K562 (cell line): Measurements from ENCODE around the gene CEACAM21. TPM values are rescaled to one million over a fixed set of nuclear protein-coding genes. Genes with fewer than 3 reads are reported as not detected.

Experiments used
- ATAC-seq: fragments of 200-7000 bp; cut with Tn5 transposase; 3 replicates; pipeline ENCODE4 v1.9.1; 2020; ENCODE audit warnings: moderate library complexity
- BruUV-seq: library from RNA; stranded (reverse); fragments of 400-500 nt; replicated peaks from 2 replicates; lab custom pipeline; 2021; lab: Mats Ljungman, UMichigan
- CTCF ChIA-PET: fragments of 300-600 bp; formaldehyde crosslinking; extraction: SDS; loops from one replicate; lab custom pipeline; 2021; ENCODE audit warnings: low intra/inter-chr PET ratio; lab: Yijun Ruan, JAX
- POLR2A ChIA-PET: fragments of 300-600, 350-650 bp; sonication (Branson Sonifier 250); formaldehyde crosslinking; extraction: SDS; loops from one replicate; lab custom pipeline; 2021; ENCODE audit warnings: antibody characterized with exemption, inconsistent platforms; lab: Yijun Ruan, JAX
- DNase-seq, 4 experiments: peaks; one replicate each; pipeline versions ENCODE4 v3.0.0 to v3.0.0-alpha.2; 2011 to 2018; ENCODE audit warnings: low spot score in 3 of 4, mixed read lengths in 3 of 4; ENCODE audit errors: extremely low read depth in 1 of 4
- FAIRE-seq: peaks from 2 replicates; lab custom pipeline; 2011; peaks lifted over from hg19 to GRCh38; lab: Jason Lieb, UNC
- H2AFZ ChIP-seq: 2 replicates; pipeline ENCODE4 v1.6.0; 2011; ENCODE audit warnings: low read depth, low read length, control low read depth, inconsistent platforms
- H3K27ac ChIP-seq: fragments of 200-600 bp; 3 replicates; pipeline ENCODE4 v1.8.0; 2011; ENCODE audit warnings: low read depth, mild to moderate bottlenecking, control low read depth, inconsistent platforms, low read length, moderate library complexity, mixed read lengths; ENCODE audit errors: extremely low read depth
- H3K27me3 ChIP-seq, 2 experiments: fragments of 300-600 bp in 1 of 2; 2 replicates in 1 of 2; 3 replicates in 1 of 2; pipeline versions ENCODE4 v1.6.0 to v1.8.0; 2011; ENCODE audit warnings: inconsistent platforms in 2 of 2, low read length in 2 of 2, mild to moderate bottlenecking in 1 of 2, mixed read lengths in 1 of 2, moderate library complexity in 1 of 2; ENCODE audit not compliant: control insufficient read depth in 2 of 2, insufficient read depth in 2 of 2
- H3K36me3 ChIP-seq: fragments of 300-600 bp; 3 replicates; pipeline ENCODE4 v1.8.0; 2011; ENCODE audit warnings: mild to moderate bottlenecking, low read length, inconsistent platforms; ENCODE audit not compliant: control insufficient read depth, insufficient read depth
- H3K4me1 ChIP-seq, 2 experiments: fragments of 200-600 bp in 1 of 2; replicated peaks in 1 of 2; 2 replicates in 1 of 2; 3 replicates in 1 of 2; pipeline versions ENCODE4 v1.5.1 to v1.8.0; 2011; ENCODE audit warnings: inconsistent platforms in 2 of 2, low read length in 2 of 2, mild to moderate bottlenecking in 1 of 2, mixed read lengths in 1 of 2, moderate library complexity in 1 of 2; ENCODE audit not compliant: control insufficient read depth in 2 of 2, insufficient read depth in 2 of 2
- H3K4me2 ChIP-seq: 2 replicates; pipeline ENCODE4 v1.6.1; 2011; ENCODE audit warnings: low read length, control low read depth, inconsistent platforms, mixed read lengths; ENCODE audit not compliant: insufficient read depth
- H3K4me3 ChIP-seq: fragments of 200-600 bp; sonication (generic), shearing (Covaris generic); 2 replicates; pipeline ENCODE4 v1.5.1; 2016; ENCODE audit warnings: control low read depth, inconsistent platforms
- H3K79me2 ChIP-seq: fragments of 200-600 bp; 3 replicates; pipeline ENCODE4 v1.8.0; 2011; ENCODE audit warnings: low read length, inconsistent platforms; ENCODE audit not compliant: control insufficient read depth, insufficient read depth
- H3K9ac ChIP-seq, 2 experiments: 2 replicates each; pipeline versions ENCODE4 v1.6.0 to v1.6.1; 2011; ENCODE audit warnings: low read depth in 2 of 2, low read length in 2 of 2, control low read depth in 1 of 2, inconsistent platforms in 1 of 2, mild to moderate bottlenecking in 1 of 2, mixed read lengths in 1 of 2; ENCODE audit not compliant: insufficient read depth in 1 of 2
- H3K9me1 ChIP-seq: one replicate; pipeline ENCODE4 v1.6.0; 2011; ENCODE audit warnings: inconsistent platforms, mild to moderate bottlenecking, low read length, moderate library complexity; ENCODE audit not compliant: control insufficient read depth, insufficient read depth
- H3K9me3 ChIP-seq: replicated peaks from 2 replicates; pipeline ENCODE4 v1.5.1; 2011; ENCODE audit warnings: low read depth, low read length, inconsistent platforms; ENCODE audit not compliant: control insufficient read depth, insufficient read depth
- H4K20me1 ChIP-seq: replicated peaks from 2 replicates; pipeline ENCODE4 v1.6.1; 2011; ENCODE audit warnings: low read length, inconsistent platforms, mixed read lengths; ENCODE audit not compliant: control insufficient read depth, insufficient read depth
- CEBPG ChIP-seq, 3 experiments: fragments of 200-800 bp in 1 of 3; sonication (Bioruptor generic) in 1 of 3; sonication (generic) in 1 of 3; formaldehyde crosslinking in 1 of 3; IDR thresholded peaks in 2 of 3; conservative IDR thresholded peaks in 1 of 3; 2 replicates each; pipeline versions ENCODE4 v1.6.1 to v1.8.0; 2016 to 2022; ENCODE audit warnings: missing compliant biosample characterization in 2 of 3, missing genetic modification characterization in 2 of 3, mild to moderate bottlenecking in 1 of 3, missing genetic modification reagents in 1 of 3
- JUNB ChIP-seq: fragments of 450-650 bp; formaldehyde crosslinking; conservative IDR thresholded peaks from 2 replicates; pipeline ENCODE4 v1.4.0; 2020; ENCODE audit warnings: mild to moderate bottlenecking
- PHF21A ChIP-seq: fragments of 450-650 bp; IDR thresholded peaks from 2 replicates; pipeline ENCODE4 v1.6.1; 2017; ENCODE audit warnings: low read depth, borderline replicate concordance
- TCF3 ChIP-seq: sonication (generic); formaldehyde crosslinking; IDR thresholded peaks from 2 replicates; pipeline ENCODE4 v1.4.0; 2020; ENCODE audit warnings: mild to moderate bottlenecking, missing genetic modification reagents
- ZBTB1 ChIP-seq: sonication (generic); formaldehyde crosslinking; IDR thresholded peaks from 2 replicates; pipeline ENCODE4 v1.8.1; 2023; ENCODE audit warnings: missing genetic modification reagents, low read depth, mild to moderate bottlenecking, borderline replicate concordance
- ZNF24 ChIP-seq: fragments of 450-650 bp; IDR thresholded peaks from 2 replicates; pipeline ENCODE4 v1.6.1; 2016
- ZNF668 ChIP-seq: fragments of 250-450 bp; sonication (Bioruptor Pico); IDR thresholded peaks from 2 replicates; pipeline ENCODE4 v1.8.0; 2022; ENCODE audit warnings: mild to moderate bottlenecking, inconsistent platforms
- ZNF75A ChIP-seq: fragments of 450-650 bp; formaldehyde crosslinking; IDR thresholded peaks from 2 replicates; pipeline ENCODE4 v1.4.0; 2020; ENCODE audit warnings: mild to moderate bottlenecking
- WGBS: fragments of 100-300 bp; shearing (Covaris generic); methylation state at CpG from one replicate; pipeline ENCODE4 v1.1.6; 2016; ENCODE audit warnings: low coverage, mixed read lengths; ENCODE audit not compliant: insufficient coverage; ENCODE audit errors: missing lambda C conversion rate; 5-methylcytosine and 5-hydroxymethylcytosine counted together
- in situ Hi-C: fragments of 300-500 bp; cut with MboI; formaldehyde crosslinking; loops from 4 replicates; pipeline ENCODE4 v1.15.0; 2018; ENCODE audit warnings: inconsistent platforms, mixed read lengths
- intact Hi-C: fragments of 100-400 bp; cut with micrococcal nuclease; formaldehyde crosslinking; loops from 2 replicates; pipeline ENCODE4 v1.14.2; 2022
- polyA plus RNA-seq, 8 experiments: library from polyadenylated mRNA; depleted of rRNA in 4 of 8; stranded (reverse) in 5 of 8; unstranded in 3 of 8; fragments of >200 nt; fragmentation: Nextera tagmentation in 2 of 8; fragmentation: Illumina TruSeq in 1 of 8; extraction: Ambion mirVana in 2 of 8; extraction: Trizol in 1 of 8; gene quantifications; 2 replicates each; pipeline versions ENCODE4 v1.2.1 to v1.2.3, GENCODE V29; 2011 to 2014; ENCODE audit warnings: inconsistent platforms in 1 of 8, missing spikeins in 1 of 8
- total RNA-seq, 7 experiments: library from RNA; depleted of rRNA in 6 of 7; stranded (reverse); fragments of >200 nt in 6 of 7; fragmentation: Illumina TruSeq in 2 of 7; extraction: Trizol in 2 of 7; gene quantifications; 2 replicates each; pipeline versions ENCODE4 v1.2.1 to v1.2.3, GENCODE V29; 2011 to 2021; ENCODE audit warnings: low replicate concordance in 1 of 7
- TF ChIP-seq, protein P1 (sequence below): IDR thresholded peaks from 2 replicates; pipeline ENCODE4 v1.6.1; 2011; ENCODE audit warnings: borderline replicate concordance, low read depth, mild to moderate bottlenecking, moderate library complexity, low read length; ENCODE audit not compliant: insufficient read depth, poor library complexity, severe bottlenecking
- TF ChIP-seq, protein P2 (sequence below), 3 experiments: fragments of 200-800 bp in 1 of 3; sonication (Bioruptor generic) in 1 of 3; sonication (generic) in 1 of 3; formaldehyde crosslinking in 1 of 3; IDR thresholded peaks; 2 replicates each; pipeline versions ENCODE4 v1.6.1 to v1.8.0; 2016 to 2022; ENCODE audit warnings: mild to moderate bottlenecking in 2 of 3, missing compliant biosample characterization in 2 of 3, missing genetic modification characterization in 2 of 3, missing genetic modification reagents in 1 of 3

The CEACAM21 gene
- total and polyA plus RNA-seq, 9 of the 15 experiments (the other 6 are each of a cell fraction or from before 2014, with no cell fraction given) = 0.06 to 0.40 (median 0.18) TPM; not detected in 1

DNA sequence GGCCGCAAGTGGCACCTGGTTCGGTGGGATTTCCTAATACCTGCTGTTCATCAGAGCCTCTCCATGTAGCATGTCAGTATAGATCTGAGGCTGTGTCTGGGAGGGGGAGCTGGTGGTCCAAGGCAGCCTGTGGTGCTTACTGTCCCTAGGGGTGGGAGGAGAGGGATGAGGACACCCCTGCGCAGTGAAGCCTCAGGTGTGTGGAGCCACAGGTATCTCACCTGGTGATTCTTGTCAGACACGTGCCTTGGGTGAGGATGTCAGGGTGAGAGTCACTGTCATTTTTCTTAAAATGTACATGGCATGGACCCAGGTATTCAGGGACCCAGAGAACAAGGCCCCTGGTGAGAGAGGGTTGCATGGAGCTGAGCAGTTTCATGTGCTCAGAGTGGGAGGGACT is 39.2 kb downstream of the CEACAM21 start:
- POLR2A ChIA-PET = no interaction called here
- in situ Hi-C loops = no loop called here

More for the DNA sequence above, 39.2 kb downstream of the CEACAM21 start:
- peaks cover 6% of the 10 kb centered on the region; the same call in 1 of the 2 replicates for H4K20me1 ChIP-seq
- H3K9me3 ChIP-seq = no peaks in the 10 kb centered on the region
- peaks cover 5% of the 10 kb centered on the region for H3K9me1 ChIP-seq
- no peak for DNase-seq
- no TSS peak for BruUV-seq
- CTCF ChIA-PET = no interaction called here
- H3K36me3 ChIP-seq = no peaks in the 10 kb centered on the region
- no peak overlapping the region for H3K4me3 ChIP-seq
- TF ChIP-seq ZNF75A (CRISPR knock-in tag) (no peak), ZNF668 (CRISPR knock-in tag) (no peak), PHF21A (no peak), ZNF24 (no peak), CEBPG (CRISPR knock-in tag; IDR thresholded peaks at IDR 0.05) (no peak), CEBPG (tag; conservative IDR thresholded peaks at IDR 0.05 in 1 of 2, IDR thresholded peaks at IDR 0.05 in 1 of 2) (no peak), TCF3 (CRISPR knock-in tag) (no peak), ZBTB1 (CRISPR knock-in tag) (no peak), JUNB (CRISPR knock-in tag) (no peak)
- TF ChIP-seq, protein P1, sequence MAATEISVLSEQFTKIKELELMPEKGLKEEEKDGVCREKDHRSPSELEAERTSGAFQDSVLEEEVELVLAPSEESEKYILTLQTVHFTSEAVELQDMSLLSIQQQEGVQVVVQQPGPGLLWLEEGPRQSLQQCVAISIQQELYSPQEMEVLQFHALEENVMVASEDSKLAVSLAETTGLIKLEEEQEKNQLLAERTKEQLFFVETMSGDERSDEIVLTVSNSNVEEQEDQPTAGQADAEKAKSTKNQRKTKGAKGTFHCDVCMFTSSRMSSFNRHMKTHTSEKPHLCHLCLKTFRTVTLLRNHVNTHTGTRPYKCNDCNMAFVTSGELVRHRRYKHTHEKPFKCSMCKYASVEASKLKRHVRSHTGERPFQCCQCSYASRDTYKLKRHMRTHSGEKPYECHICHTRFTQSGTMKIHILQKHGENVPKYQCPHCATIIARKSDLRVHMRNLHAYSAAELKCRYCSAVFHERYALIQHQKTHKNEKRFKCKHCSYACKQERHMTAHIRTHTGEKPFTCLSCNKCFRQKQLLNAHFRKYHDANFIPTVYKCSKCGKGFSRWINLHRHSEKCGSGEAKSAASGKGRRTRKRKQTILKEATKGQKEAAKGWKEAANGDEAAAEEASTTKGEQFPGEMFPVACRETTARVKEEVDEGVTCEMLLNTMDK = no peak
- TF ChIP-seq, protein P2, sequence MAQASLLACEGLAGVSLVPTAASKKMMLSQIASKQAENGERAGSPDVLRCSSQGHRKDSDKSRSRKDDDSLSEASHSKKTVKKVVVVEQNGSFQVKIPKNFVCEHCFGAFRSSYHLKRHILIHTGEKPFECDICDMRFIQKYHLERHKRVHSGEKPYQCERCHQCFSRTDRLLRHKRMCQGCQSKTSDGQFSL (CRISPR knock-in tag; IDR thresholded peaks at IDR 0.05) = no peak
- TF ChIP-seq, protein P2 (tag; IDR thresholded peaks at IDR 0.05) = no peak
- no peaks in the 10 kb centered on the region for H3K4me1 ChIP-seq
- H3K9ac ChIP-seq = no peak overlapping the region
- H3K27ac ChIP-seq = no peak overlapping the region
- peaks cover 0 to 4% of the 10 kb centered on the region in 2 experiments; a peak in 2 of 5 replicates for H3K27me3 ChIP-seq
- H2AFZ ChIP-seq = no peak overlapping the region
- no peaks in the 10 kb centered on the region for H3K79me2 ChIP-seq
- ATAC-seq = no peak
- intact Hi-C loops = no loop called here
- FAIRE-seq = no peak
- 0% methylated on average over 4 of the region's 4 CpGs for WGBS
- H3K4me2 ChIP-seq = no peak overlapping the region
